ENCODE measurements around the gene GDF7. TPM values are rescaled to one million over a fixed set of nuclear protein-coding genes. Genes with fewer than 3 reads are reported as not detected.

GDF7 gene
- total and polyA plus RNA-seq, 2 donors (not counting 3 experiments of a cell fraction or from before 2014, with no cell fraction given) = 3.7 to 3.9 TPM

DNA sequence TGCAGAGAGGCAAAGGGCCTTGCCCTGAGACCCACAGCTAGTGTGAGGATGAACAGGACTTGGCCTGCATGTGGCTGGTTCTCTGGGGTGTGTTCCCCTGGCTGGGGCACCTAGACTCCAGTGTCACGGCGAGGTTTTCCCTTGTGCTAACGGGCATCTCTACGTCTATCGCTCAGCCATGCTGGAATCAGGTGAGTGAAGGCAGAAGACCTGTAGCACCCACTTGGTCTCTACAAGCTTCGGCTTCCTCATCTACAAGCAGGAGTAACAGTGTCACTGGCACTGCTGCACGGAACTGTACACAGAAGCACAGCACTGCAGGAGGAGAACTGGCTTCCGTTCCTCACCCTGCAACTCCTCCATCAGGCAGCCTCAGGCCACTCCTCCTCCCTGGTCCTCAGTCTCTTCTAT is 46.7 kb upstream of the GDF7 start:
- CTCF ChIA-PET = no interaction called here

More for the DNA sequence above, 46.7 kb upstream of the GDF7 start:
- FAIRE-seq = no peak
- Histone ChIP-seq H3K27ac (ENCODE audit: insufficient read depth, low read depth, low read length) (no peak overlapping the region), H3K9ac (replicated peaks; ENCODE audit: extremely low read depth, insufficient read depth, low read length) (no peak overlapping the region), H3K9me1 (replicated peaks; ENCODE audit: control insufficient read depth, extremely low read depth, insufficient read depth, low read length) (no peaks in the 10 kb centered on the region), H3K9me3 (replicated peaks; ENCODE audit: control insufficient read depth, insufficient read depth, low read length) (no peaks in the 10 kb centered on the region), H2AFZ (ENCODE audit: low read depth, low read length) (no peak overlapping the region), H3K27me3 (ENCODE audit: control insufficient read depth in 2 of 2, insufficient read depth in 2 of 2, low read length in 2 of 2) (no peaks in the 10 kb centered on the region), H4K20me1 (replicated peaks; ENCODE audit: control insufficient read depth, extremely low read depth, insufficient read depth, low read length) (no peaks in the 10 kb centered on the region), H3K4me2 (ENCODE audit: insufficient read depth, low read length) (no peak overlapping the region), H3K4me3 (replicated peaks in 1 of 3; ENCODE audit: insufficient read depth in 1 of 3, low read depth in 1 of 3, low read length in 3 of 3) (no peak overlapping the region), H3K4me1 (ENCODE audit: control insufficient read depth, extremely low read depth, insufficient read depth, low read length) (peaks cover 28% of the 10 kb centered on the region), H3K36me3 (ENCODE audit: control insufficient read depth in 2 of 2, extremely low read depth in 1 of 2, insufficient read depth in 2 of 2, low read length in 2 of 2) (peaks cover 0 to 21% of the 10 kb centered on the region in 2 experiments), H3K79me2 (ENCODE audit: control insufficient read depth, insufficient read depth, low read length) (no peaks in the 10 kb centered on the region)
- dilution Hi-C loops (cut with MboI; ENCODE audit: extremely low pct_ligation_motif_present, low sequenced_read_pairs) = no loop called here
- intact Hi-C loops (cut with micrococcal nuclease) = no loop called here
- no TSS peak for BruUV-seq (replicated peaks)
- TF ChIP-seq JUN (IDR thresholded peaks at IDR 0.05; ENCODE audit: borderline replicate concordance, insufficient read depth, insufficient read length, low read depth) = no peak
- TF ChIP-seq POLR2A (IDR thresholded peaks at IDR 0.05; ENCODE audit: low read depth, low read length) = no peak
- no peak for TF ChIP-seq GATA2 (IDR thresholded peaks at IDR 0.05; ENCODE audit: insufficient read depth, insufficient read length, low read depth, low read length)
- TF ChIP-seq EZH2 (IDR thresholded peaks at IDR 0.05; ENCODE audit: borderline replicate concordance, low read depth, low read length, severe bottlenecking) = no peak
- no peak for TF ChIP-seq MYC (IDR thresholded peaks at IDR 0.05; ENCODE audit: low read depth, low read length)
- TF ChIP-seq, protein P1, sequence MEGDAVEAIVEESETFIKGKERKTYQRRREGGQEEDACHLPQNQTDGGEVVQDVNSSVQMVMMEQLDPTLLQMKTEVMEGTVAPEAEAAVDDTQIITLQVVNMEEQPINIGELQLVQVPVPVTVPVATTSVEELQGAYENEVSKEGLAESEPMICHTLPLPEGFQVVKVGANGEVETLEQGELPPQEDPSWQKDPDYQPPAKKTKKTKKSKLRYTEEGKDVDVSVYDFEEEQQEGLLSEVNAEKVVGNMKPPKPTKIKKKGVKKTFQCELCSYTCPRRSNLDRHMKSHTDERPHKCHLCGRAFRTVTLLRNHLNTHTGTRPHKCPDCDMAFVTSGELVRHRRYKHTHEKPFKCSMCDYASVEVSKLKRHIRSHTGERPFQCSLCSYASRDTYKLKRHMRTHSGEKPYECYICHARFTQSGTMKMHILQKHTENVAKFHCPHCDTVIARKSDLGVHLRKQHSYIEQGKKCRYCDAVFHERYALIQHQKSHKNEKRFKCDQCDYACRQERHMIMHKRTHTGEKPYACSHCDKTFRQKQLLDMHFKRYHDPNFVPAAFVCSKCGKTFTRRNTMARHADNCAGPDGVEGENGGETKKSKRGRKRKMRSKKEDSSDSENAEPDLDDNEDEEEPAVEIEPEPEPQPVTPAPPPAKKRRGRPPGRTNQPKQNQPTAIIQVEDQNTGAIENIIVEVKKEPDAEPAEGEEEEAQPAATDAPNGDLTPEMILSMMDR (IDR thresholded peaks at IDR 0.05; ENCODE audit: extremely low read depth in 1 of 2, insufficient read depth in 1 of 2, low read depth in 1 of 2, low read length in 2 of 2) = no peak
- TF ChIP-seq POLR2AphosphoS5 (IDR thresholded peaks at IDR 0.05; ENCODE audit: insufficient read depth, low read depth, low read length) = no peak
- TF ChIP-seq FOS (IDR thresholded peaks at IDR 0.05; ENCODE audit: borderline replicate concordance, insufficient read depth, low read length) = no peak
- TF ChIP-seq, protein P2, sequence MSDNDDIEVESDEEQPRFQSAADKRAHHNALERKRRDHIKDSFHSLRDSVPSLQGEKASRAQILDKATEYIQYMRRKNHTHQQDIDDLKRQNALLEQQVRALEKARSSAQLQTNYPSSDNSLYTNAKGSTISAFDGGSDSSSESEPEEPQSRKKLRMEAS (IDR thresholded peaks at IDR 0.05; ENCODE audit: insufficient read depth, insufficient read length) = no peak
- POLR2A ChIA-PET = no interaction called here
- no peak for DNase-seq (ENCODE audit: low read depth, low spot score)
